Suprapubic skin (tissue), 3 donors: ENCODE results near the gene SLC10A6.

Experiments used
- CTCF ChIP-seq, 2 donors: fragments of 200-600 bp in 1 of 2; fragments of 450-650 bp in 1 of 2; sonication (generic) in 1 of 2; IDR thresholded peaks; one replicate each; pipeline ENCODE4 v1.5.1; 2016 to 2019; ENCODE audit warnings: antibody characterized with exemption in 2 of 2, mild to moderate bottlenecking in 1 of 2, moderate library complexity in 1 of 2
- POLR2A ChIP-seq, 2 donors: fragments of 450-650 bp; IDR thresholded peaks; one replicate each; pipeline ENCODE4 v1.6.1; 2017; ENCODE audit warnings: antibody characterized with exemption in 2 of 2, mild to moderate bottlenecking in 2 of 2, moderate library complexity in 2 of 2

- TF ChIP-seq POLR2A (IDR thresholded peaks at IDR 0.05) (no peak), CTCF (IDR thresholded peaks at IDR 0.05) (no peak)
Observed at GRCh38 chr4:86878640-86879039, 29.5 kb upstream of the SLC10A6 start.
